Activated T-cell treated with anti-CD3 and anti-CD28 coated beads for 48 hours (primary cell): ENCODE results near the gene FGF12.
A peak's percentile ranks its signal among the peaks of the same experiment; 100 is the strongest.
"Not testable (repeated sequence)": the region's sequence is repeated elsewhere in the genome, so short reads cannot be mapped to it uniquely, and the experiment has no call there.

Experiments
- DNase-seq: peaks from one replicate; pipeline ENCODE4 v3.0.0-alpha.2; 2020; ENCODE audit warnings: low read depth

Gene FGF12

DNA sequence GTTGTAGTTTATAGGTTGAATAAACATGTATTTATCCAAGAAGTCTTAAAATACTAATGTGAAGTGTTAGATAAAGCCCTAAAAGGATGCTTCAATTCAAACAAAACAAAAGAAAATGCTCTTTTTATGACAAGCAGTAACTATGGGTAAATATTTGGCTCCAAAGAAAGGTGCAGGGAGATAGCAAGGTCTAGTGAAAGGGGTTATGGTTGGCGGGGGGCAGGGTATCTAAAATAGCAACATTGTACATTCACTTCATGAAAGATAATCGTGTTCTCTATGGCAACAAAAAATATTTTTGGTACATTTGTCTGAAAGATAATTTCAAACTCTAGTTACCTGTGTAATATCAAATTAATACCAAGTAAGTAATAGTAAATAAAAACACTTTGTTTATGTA lies 149.5 kb downstream of the FGF12 start:
- DNase-seq = no peak

DNA sequence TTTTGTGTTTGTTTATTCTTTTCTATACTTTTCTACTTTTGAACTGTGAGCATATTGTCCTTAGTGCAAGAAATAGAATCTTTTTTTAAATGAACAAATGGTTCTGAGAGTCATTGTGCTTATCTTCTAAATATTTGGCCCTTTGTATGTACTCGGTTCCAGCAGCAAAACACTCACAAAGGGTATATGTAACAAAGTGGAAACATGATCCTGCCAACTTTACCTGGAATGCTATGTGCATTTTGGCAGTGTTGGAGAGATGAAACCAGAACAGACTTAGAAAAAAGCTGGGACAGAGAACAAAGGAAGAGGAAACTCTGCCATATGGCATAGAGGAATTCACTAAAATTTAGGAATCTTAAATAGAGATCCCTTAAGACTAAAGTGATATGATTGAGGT lies 150.1 kb downstream of the FGF12 start:
- DNase-seq = no peak

DNA sequence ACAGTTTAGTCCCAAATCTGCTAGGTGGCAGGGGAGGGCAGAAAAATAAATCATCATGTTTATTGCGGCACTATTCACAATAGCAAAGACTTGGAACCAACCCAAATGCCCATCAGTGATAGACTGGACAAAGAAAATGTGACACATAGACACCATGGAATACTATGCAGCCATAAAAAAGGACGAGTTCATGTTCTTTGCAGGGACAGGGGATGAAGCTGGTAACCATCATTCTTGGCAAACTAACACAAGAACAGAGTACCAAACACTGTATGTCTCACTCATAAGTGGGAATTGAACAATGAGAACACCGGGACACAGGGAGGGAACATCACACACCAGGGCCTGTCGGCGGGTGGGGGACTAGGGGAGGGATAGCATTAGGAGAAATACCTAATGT lies 150.6 kb downstream of the FGF12 start:
- DNase-seq = not testable (repeated sequence)

DNA sequence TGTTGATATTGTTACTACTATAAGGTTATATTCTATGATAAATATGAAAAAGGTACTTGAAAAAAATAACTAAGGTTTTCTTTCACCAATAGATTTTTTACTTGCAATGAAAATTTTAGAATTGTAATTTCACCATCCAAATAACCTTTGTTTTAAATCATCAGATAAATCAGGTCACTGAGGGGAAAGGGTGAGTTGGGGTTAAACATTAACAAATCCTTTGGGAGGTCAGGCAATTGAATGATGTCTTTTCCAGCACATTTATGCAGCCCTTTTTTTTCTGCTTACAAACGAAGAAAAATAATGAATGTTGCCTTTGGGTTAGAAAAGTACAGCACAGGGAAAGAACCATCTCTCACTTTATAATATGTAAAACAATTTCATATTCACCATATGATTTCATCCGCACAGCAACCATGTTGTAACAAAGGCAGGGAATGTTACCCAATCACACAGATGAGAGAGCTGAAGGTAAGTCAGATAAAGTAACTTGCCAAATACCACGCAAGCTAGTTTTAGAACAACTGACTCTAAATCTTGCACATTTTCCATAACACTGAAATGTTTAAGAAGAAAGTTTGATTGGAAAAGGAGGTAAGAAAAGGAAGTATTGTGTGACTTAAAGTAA lies 151.3 kb downstream of the FGF12 start:
- no peak for DNase-seq

DNA sequence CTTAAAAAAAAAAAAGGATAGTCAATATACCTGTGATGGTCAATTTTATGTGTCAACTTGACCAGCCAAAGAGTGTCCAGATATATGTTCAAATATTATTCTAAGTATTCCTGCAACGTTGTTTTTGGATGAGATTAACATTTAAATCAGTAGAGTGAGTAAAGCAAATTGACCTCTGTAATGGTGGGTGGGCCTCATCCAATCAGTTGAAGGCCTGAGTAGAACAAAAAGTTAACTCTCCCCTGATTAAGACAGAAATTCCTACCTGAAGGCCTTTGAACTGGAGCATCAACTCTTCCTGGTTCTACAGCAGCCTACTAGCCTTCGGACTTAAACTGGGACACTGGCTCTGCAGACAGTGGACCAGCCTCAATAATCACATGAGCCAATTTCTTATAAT lies 154.1 kb downstream of the FGF12 start:
- DNase-seq = no peak

DNA sequence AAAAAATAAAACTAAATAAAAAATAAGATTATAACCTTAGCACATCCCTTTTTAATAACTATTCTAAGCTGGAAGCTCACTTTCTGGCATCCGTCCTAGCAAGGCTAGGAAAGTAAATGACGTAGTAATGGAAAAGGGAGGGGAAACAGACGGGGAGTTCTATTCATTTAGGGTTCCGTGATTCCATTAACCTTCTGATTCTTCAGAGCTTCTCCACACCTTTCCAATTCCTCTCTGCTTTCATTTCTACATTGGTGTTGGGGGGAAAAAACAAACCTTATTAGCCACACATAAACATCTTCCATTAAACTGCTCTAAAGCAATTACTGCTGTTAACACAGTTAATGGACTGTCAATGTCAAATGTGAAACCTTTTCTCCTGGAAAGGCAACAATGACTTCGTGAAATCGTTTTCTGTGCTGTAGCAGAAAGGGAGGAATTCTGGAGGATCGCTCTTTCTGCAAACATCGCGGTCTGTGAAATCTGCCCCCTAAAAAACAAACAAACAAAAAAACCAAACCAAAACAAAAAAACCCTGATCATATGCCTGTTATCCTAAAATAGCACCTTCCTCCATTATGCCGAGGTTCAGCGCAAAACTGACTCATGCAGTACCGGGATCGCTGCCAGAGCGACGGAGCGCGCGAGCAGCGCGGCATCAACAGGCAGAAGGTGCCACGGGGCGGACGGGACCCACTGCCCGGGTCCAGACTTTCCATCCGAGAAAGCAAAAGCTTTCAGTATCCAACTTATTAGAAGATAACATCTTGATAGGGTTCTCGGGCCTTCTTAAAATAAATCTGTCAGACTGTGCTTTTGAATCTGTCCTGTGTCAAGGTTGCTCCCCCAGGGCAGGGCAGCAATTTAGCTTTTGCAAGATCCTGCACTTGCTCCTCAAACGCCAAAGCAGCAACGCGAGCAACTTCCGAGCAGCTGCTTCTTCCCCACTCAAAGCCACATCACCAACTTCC lies 156.2 kb downstream of the FGF12 start:
- peak; percentile 1 for DNase-seq

DNA sequence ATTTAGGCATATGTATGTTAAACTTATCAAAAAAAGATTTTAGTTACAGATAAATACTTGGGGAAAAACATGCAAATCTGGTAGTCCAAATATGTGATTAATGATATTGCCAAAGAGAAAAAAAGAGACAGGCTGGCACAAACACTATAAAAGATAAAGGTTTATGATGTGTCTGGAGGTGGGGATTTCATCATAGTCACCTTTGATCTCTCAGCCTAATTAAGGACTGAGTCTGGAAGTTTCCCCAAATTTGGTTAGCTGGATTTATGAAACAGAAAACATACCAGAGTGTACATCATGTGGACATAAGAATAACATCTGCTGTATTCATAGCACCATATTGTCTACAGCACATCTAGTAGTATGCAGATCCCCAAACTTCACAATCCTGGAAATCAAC lies 157.0 kb downstream of the FGF12 start:
- DNase-seq = no peak

DNA sequence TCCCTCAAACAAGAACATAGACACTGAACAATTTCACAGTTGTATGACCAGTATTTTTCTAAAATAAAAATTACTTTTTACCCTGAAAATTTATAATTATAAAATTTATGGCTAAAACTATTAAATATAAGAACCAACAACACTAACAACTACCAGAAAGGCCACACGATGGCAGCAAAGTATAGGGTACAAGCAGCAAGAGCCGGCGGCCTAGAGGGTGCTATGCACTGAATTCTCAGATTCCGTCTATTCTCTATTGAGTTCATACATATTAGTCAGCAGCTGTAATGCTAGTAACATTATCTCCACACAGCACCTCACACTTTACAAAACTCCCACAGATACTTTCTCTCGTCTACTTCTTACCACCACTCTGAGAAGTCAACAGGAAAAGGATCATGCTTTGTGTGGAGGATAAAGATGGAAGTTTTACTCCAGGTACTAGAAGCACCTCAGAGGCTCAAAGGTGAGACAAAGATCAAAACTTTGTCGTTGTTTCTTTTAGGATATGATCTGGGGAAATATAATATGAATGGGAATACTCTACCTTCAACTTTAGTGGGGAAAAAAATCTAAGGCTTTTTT lies 160.5 kb downstream of the FGF12 start:
- peak; percentile 53 for DNase-seq

DNA sequence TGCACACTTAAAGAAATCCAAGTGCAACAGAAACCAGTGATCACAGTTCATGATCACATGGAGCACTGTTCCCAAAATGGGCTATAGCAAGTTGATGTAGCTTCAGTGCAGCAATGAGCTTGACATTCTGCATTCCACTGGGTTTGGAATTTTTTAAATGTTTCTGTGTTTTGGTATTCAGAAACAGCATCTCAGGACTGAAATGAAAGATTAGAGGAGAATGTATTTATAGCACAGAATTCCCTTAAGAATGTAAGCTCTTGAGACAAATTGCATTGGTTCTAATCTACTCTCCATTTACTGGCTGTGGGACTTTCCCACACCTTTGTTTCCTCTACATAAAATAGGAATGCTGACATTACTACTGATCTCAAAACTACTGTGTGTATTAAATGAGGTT lies 162.7 kb downstream of the FGF12 start:
- no peak for DNase-seq

DNA sequence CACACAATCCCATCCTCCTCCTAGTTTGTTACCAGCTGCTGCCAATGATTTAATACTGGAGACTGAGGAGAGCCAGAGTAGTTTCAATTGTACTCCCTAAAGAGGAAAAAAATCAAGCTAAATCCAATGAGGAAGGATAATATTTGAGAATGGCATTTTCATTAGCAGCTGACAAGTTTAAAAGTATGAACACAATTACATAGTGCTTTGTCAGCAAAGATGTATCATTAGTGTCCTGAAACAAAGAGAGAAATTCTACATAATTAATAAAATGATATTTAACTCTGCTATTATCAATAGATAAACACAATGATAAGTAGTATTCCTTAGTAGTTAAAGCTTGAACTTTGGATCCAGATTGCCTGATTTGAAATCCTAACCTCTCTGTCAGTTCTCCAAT lies 163.9 kb downstream of the FGF12 start:
- DNase-seq = no peak

DNA sequence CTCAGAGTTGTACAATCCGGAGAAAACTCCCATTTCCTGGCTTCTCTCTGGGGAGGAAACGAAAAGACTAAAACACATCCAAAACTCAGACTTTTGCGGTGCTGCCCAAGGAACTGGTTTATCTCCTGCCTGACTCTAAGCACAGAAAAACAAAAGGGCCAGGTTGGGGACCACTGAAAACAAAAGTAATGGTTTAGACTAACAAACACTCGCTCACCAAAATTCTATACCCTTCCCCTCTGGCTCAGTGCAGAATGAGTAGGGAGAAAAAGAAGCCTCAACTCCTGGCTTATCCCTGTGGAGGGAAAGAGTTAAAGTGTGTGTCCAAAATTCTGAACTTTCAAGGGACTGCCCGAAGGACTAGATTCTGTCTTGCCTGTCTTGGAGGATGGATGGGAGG lies 173.6 kb downstream of the FGF12 start:
- no peak for DNase-seq

DNA sequence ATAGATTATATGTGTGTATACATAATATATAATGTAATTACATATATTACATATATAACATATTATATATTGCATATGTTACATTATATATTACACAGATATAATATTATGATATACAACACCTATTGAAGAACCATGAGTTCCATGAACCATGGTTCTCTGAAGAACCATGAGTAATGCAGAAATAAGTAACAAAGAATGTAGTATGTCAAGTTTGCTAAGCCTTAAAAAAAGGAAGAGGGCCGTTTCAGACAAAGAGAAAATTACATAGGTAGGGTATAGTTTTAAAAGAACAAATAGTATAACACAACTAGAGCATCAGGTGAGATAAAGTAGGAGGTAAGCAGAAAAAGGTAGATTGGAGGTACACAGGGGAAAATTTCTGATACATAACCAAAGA lies 177.0 kb downstream of the FGF12 start:
- DNase-seq = no peak

DNA sequence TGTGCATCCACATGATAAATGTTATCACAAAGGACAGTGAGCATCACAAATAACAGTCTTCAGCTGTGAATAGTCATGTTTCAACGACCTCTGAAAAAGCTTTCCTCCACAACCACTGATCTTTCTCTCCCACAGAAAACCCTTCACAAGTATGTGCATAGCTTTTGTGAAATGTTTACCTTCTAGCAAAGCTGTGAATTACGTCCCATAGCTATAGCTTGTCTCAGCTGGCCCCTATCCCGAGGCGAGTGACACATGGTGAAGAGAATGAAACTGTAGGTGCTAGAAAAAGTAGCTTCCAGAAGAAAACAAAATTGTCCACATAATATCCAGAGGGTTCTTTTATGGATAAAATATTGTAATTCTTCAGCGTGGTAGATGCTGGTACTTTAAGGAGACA lies 182.0 kb downstream of the FGF12 start:
- DNase-seq = no peak

DNA sequence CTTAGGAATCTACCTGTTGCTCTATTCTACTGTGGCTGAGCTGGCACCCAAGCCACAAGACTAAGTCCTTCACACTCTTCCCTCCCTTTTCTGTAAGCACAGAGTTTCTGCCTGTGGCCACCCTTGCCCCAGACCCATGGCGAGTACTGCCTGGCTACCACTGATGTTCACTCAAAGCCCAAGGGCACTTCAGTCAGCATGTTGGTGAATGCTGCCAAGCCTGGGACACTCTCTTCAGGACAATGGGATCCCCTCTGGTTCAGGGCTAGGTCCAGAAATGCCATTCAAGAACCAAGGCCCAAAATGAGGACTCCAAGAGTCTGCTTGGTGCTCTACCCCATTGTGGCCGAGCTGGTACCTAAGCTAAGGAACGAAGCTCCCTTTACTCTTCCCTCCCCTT lies 184.2 kb downstream of the FGF12 start:
- DNase-seq = no peak

DNA sequence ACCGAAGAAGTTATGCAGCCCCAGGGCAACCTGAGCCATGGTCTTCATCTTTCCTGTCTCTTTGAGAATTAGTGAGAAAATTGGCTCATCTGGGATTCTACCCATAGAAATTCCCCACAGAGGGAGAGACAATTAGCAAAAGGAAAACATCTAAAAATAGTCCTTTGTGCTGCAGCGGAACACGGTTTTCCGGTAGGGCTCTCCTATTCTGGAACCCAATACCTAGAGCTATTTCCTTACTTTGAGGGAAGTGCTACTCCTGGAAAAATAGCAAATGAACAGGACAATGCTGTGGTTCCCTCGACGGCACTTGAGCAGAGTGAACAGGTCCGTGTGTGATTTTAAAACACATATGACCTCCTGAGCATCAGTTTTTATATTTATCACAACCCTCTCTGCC lies 210.5 kb downstream of the FGF12 start:
- DNase-seq = no peak

DNA sequence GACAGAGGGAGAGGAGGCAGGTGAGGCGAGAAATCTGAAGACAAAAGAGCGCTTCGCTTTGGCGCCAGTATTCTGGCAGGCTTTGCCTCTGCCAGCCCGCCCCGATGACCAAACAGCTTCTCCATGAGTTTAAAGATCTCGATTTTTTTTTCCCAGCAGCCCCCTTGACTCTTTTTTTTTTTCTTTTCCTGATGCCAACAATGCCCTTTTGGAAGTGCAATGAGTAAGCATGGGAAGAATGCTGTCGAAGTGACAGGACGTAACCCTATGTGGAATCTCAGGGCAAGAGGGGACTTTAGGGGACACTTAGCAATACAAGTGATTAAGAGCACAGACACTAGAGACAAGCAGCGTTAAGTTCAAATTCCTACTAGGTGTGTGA lies 211.7 kb downstream of the FGF12 start:
- no peak for DNase-seq

DNA sequence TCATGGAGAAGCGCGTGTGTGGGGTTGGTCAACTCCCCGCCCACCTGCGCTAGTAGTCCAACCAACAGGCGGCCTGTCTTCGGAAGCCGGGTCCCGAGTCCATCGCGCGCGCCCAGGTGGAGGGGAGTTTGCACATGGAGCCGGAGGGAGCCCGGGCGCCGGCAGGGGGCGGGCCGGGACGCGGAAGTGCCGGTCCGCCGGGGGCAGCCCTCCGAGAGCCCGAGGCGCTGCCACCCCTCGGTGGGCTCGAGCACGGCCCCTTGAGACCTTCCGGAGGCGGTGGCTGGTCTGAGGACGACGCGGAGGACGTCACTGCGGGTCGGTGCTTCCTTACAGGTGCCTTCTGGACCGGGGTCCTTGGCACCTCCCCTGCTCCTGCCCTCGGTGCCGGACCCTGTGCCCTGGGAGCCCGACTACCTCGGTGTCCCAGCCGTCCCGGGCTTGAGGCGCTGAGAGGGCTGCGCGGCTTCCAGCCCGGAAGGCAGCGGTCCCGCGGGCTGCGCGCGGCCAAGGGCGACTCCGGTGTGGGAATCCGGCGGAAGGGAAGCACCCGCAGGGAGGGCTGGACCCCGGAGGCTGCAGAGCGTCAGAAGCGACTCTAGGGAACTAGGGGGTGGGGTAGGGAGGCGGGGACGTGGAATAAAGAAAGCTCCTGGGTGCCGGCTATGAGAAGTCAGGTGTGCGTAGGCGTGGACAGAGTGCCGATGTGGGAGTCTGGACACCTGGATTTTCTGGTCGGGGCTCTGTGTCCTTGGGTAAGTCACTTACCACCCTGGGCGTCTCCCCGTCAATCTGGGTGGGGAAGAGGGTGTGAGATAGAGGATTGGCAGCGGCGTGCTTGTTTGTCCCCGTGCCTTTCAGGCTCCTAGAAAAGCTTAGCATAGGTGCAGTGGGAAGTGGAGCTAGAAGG lies 212.3 kb downstream of the FGF12 start:
- DNase-seq = no peak

DNA sequence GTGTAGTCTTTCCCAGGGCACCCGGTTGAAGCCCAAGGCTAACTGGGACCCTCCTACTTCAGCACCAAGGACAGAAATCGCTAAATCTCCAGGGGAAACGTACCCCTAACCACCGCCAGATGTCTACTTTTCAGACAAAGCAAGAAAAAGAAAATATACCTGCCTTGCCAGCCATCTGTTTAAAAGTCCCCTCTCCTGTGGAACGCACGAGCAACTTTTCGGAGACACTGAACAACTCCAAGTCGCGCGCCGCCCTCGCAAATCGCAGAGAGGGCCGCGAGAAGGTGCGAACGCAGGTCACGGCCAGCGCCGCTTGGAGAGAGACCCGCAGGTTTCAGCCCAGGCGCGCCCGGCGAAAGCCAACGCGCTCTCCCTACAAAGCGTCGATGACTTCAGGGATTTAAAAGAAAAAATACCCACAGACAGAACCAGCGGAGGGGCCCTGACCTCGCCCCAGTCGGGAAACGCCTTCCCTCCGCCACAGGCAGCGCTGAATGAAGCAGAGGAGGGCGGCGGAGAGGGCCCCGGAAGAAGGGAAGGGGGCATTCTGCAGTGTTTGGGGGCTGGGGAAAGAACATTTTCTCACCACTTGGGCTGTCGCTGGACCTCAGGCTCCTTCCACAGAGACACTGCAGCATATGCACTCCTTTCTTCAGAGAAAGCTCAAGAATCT lies 213.1 kb downstream of the FGF12 start:
- DNase-seq = no peak

DNA sequence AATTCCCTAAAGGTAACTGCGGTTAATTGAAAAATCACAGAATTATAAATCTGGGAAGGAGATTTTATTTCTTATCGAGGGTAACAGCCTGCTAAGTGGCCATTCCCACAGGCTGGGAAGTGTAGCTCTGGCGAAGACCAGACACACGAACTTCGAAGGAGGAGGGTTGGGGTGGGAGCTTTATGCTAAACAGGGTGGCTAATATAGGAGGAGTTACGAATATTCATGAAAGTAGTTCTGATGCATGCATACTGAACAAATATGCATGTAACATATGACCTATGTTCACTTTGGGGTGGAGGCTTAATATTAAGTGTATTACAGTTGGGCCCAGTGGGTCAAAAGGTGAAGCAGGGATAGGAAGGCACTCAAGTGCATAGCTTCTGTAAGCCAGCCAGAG lies 221.6 kb downstream of the FGF12 start:
- DNase-seq = no peak

DNA sequence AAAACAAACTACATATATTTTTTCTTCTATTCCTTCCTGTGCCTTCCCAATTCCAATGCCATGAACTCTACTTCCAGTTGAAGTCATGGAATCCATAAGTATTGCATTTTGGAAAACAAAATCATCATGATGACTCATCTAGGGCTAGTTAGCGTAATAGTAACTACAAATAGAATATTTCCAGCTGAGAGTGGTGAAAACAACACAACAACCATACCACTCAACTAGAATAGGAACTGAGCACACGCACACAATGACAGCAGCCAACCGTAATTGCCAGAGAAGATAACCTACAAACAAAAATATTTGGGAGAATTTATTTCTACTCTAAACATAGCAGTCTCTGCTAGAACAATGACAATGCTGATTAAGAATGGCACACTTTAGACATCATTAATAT lies 225.9 kb downstream of the FGF12 start:
- DNase-seq = no peak

DNA sequence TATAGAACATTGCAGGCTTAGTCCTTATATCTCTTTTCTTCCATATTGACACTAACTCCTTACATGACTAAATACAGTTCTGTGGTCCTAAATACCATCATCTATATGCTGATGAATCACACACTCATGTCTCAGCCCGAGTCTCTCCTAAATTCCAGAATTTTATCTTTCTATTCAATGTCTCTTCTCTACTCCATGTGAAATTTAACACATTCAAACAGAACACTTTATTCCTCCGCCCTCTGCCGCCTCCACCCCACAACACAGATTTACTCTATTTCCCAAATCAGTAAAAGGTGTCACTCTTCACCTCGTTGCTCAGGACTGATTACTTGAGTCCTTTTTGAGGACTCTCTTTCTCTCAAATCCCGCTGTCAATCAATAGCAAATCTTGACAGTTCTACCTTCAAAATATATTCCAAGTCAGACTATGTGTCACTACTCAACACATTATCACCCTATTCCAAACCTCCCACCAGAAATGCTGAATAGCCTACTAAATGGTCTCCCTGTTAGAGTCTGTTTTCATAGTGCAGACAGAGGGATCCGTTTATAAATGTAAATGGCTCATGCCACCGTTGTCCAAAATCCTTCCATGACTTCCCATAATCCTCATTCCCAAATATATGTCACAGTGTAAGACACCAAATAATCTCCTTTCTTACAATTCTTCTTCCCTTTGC lies 230.3 kb downstream of the FGF12 start:
- DNase-seq = no peak
